ENCODE measurements around the gene SPATS2. TPM values are rescaled to one million over a fixed set of nuclear protein-coding genes. Genes with fewer than 3 reads are reported as not detected.

The SPATS2 gene
- total and polyA plus RNA-seq, 7 donors = 6.9 to 32.1 (median 11.7) TPM

GRCh38 chr12:49545815-49546214, 178.6 kb downstream of the SPATS2 start:
- Histone ChIP-seq H3K36me3 (no peaks in the 10 kb centered on the region), H3K27me3 (peaks cover 0 to 58% (median 45%) of the 10 kb centered on the region in 3 donors), H3K4me3 (no peak overlapping the region), H3K9me3 (no peaks in the 10 kb centered on the region), H3K27ac (no peak overlapping the region), H3K4me1 (peaks cover 0 to 15% (median 13%) of the 10 kb centered on the region in 4 donors)
- 81% methylated on average over 4 of the region's 4 CpGs for WGBS, 2 donors
- intact Hi-C loops (cut with DNase I) = no loop called here
- no peak for DNase-seq
- TF ChIP-seq EP300 (IDR thresholded peaks at IDR 0.05) (no peak), CTCF (IDR thresholded peaks at IDR 0.05) (no peak), POLR2AphosphoS5 (IDR thresholded peaks at IDR 0.05) (no peak)

- WGBS, 2 donors = 75 to 87% methylated on average over 3 of the region's 3 CpGs
Observed at GRCh38 chr12:49546481-49546880, 179.2 kb downstream of the SPATS2 start.

GRCh38 chr12:49547090-49547690, 179.9 kb downstream of the SPATS2 start:
- peaks cover 0 to 15% (median 13%) of the 10 kb centered on the region in 4 donors for H3K4me1 ChIP-seq
- H3K27ac ChIP-seq = no peak overlapping the region
- H3K36me3 ChIP-seq = no peaks in the 10 kb centered on the region
- intact Hi-C loops (cut with DNase I) = no loop called here
- TF ChIP-seq EP300 (IDR thresholded peaks at IDR 0.05) = no peak
- TF ChIP-seq POLR2AphosphoS5 (IDR thresholded peaks at IDR 0.05) = no peak
- H3K27me3 ChIP-seq = peaks cover 0 to 58% (median 45%) of the 10 kb centered on the region in 3 donors
- no peak for DNase-seq
- 73 to 80% methylated on average over 7 of the region's 7 CpGs for WGBS, 2 donors
- H3K4me3 ChIP-seq = no peak overlapping the region
- H3K9me3 ChIP-seq = no peaks in the 10 kb centered on the region

More at GRCh38 chr12:49546481-49546880, 179.2 kb downstream of the SPATS2 start:
- peaks cover 0 to 15% (median 13%) of the 10 kb centered on the region in 4 donors for H3K4me1 ChIP-seq
- peaks cover 0 to 58% (median 45%) of the 10 kb centered on the region in 3 donors for H3K27me3 ChIP-seq
- no peak for DNase-seq
- intact Hi-C loops (cut with DNase I) = no loop called here
- no peaks in the 10 kb centered on the region for H3K9me3 ChIP-seq
- TF ChIP-seq POLR2A (IDR thresholded peaks at IDR 0.05) (no peak), POLR2AphosphoS5 (IDR thresholded peaks at IDR 0.05) (no peak)
- no peak overlapping the region for H3K27ac ChIP-seq
- no peak overlapping the region for H3K4me3 ChIP-seq
- H3K36me3 ChIP-seq = no peaks in the 10 kb centered on the region

GRCh38 chr12:49548481-49548821, 181.2 kb downstream of the SPATS2 start:
- Histone ChIP-seq H3K27me3 (peaks cover 0 to 54% (median 45%) of the 10 kb centered on the region in 3 donors), H3K36me3 (no peaks in the 10 kb centered on the region), H3K9me3 (no peaks in the 10 kb centered on the region), H3K4me1 (peaks cover 0 to 15% (median 13%) of the 10 kb centered on the region in 4 donors), H3K27ac (no peak overlapping the region), H3K4me3 (peak overlapping the region; percentile 9 to 50 (median 31))
- intact Hi-C loops (cut with DNase I) = no loop called here
- no peak for TF ChIP-seq EP300 (IDR thresholded peaks at IDR 0.05)
- no peak for TF ChIP-seq CTCF (IDR thresholded peaks at IDR 0.05)
- TF ChIP-seq POLR2A (IDR thresholded peaks at IDR 0.05) = no peak
- TF ChIP-seq POLR2AphosphoS5 (IDR thresholded peaks at IDR 0.05) = no peak
- 55 to 63% methylated on average over 8 of the region's 8 CpGs for WGBS, 2 donors
- no peak for DNase-seq

GRCh38 chr12:49548822-49549648, 181.8 kb downstream of the SPATS2 start:
- TF ChIP-seq EP300 (IDR thresholded peaks at IDR 0.05) (no peak), POLR2AphosphoS5 (IDR thresholded peaks at IDR 0.05) (no peak), POLR2A (IDR thresholded peaks at IDR 0.05) (no peak), CTCF (IDR thresholded peaks at IDR 0.05) (peak in 2 of 4 experiments; percentile 28 to 45)
- Histone ChIP-seq H3K27ac (peak overlapping the region in 1 of 4 donors; percentile 14), H3K27me3 (peaks cover 0 to 48% (median 44%) of the 10 kb centered on the region in 3 donors), H3K4me1 (peaks cover 0 to 15% (median 13%) of the 10 kb centered on the region in 4 donors), H3K4me3 (peak overlapping the region; percentile 9 to 50 (median 31)), H3K9me3 (no peaks in the 10 kb centered on the region), H3K36me3 (no peaks in the 10 kb centered on the region)
- intact Hi-C loops (cut with DNase I) = no loop called here
- no peak for DNase-seq
- WGBS, 2 donors = 23 to 34% methylated on average over 70 of the region's 70 CpGs

All from sigmoid colon (tissue), 7 donors.